ENCODE results near the gene ATP10B.
A peak's percentile ranks its signal among the peaks of the same experiment; 100 is the strongest.

Gene ATP10B

DNA sequence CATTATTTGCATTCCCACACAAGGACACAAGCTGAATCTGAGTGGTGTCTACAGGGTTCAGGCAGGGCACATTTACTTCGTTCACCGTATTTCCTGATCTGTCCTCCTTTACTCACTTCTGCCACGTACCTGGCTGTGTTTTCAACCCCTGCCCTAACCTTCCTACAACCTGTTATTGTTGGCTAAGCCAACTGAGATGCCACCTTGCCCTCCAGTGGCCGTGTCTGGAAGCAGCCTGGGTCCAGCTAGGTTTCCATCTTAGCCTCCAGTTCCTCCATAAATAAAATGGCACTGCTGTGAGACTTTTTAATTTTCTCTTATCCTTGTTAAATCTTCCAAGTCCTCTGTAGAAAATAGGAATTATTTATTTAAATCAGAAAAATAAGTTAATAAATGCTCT, 64.8 kb downstream of the ATP10B start:
- Histone ChIP-seq H2AK5ac (ENCODE audit: low read depth, low read length) (no peak overlapping the region), H3K23ac (ENCODE audit: low read depth, low read length, poor library complexity) (no peak overlapping the region), H2BK12ac (ENCODE audit: low read length) (no peak overlapping the region), H3K18ac (ENCODE audit: low read length) (peak overlapping the region; percentile 21), H3K4ac (ENCODE audit: low read length) (no peak overlapping the region), H2AFZ (ENCODE audit: low read length) (no peak overlapping the region), H2BK5ac (ENCODE audit: low read length) (no peak overlapping the region), H4K91ac (ENCODE audit: low read depth, low read length, poor library complexity) (no peak overlapping the region), H3K27me3 (ENCODE audit: control insufficient read depth in 3 of 3, insufficient read depth in 3 of 3, low read depth in 1 of 3, low read length in 3 of 3) (no peaks in the 10 kb centered on the region), H3K14ac (ENCODE audit: low read length) (no peak overlapping the region), H3K4me3 (ENCODE audit: low read length in 2 of 2) (no peak overlapping the region), H2BK120ac (ENCODE audit: low read depth, low read length) (no peak overlapping the region), H3K9ac (ENCODE audit: low read depth, low read length, poor library complexity) (peak overlapping the region; percentile 67), H3K36me3 (replicated peaks in 1 of 2; ENCODE audit: control insufficient read depth in 2 of 2, insufficient read depth in 2 of 2, low read length in 2 of 2) (no peaks in the 10 kb centered on the region), H3K9me3 (replicated peaks in 1 of 2; ENCODE audit: control insufficient read depth in 2 of 2, insufficient read depth in 1 of 2, low read depth in 1 of 2, low read length in 2 of 2) (no peaks in the 10 kb centered on the region), H2BK15ac (ENCODE audit: low read length) (no peak overlapping the region), H3K4me1 (ENCODE audit: control insufficient read depth in 2 of 2, insufficient read depth in 1 of 2, low read depth in 1 of 2, low read length in 2 of 2) (peaks cover 0 to 1% of the 10 kb centered on the region in 2 donors), H3K27ac (replicated peaks; ENCODE audit: low read length) (no peak overlapping the region), H3K4me2 (ENCODE audit: insufficient read depth, low read length, poor library complexity, severe bottlenecking) (no peak overlapping the region), H3K79me1 (ENCODE audit: low read depth, low read length) (no peaks in the 10 kb centered on the region), H4K8ac (ENCODE audit: low read depth, low read length) (no peak overlapping the region)
- no CpG with 5 or more reads among the region's 4 CpGs for WGBS, 2 donors (ENCODE audit: extremely low coverage in 2 of 2, insufficient read length in 2 of 2, insufficient replicate concordance in 1 of 2)
- no peak for DNase-seq (ENCODE audit: low spot score)

- no peaks in the 10 kb centered on the region for H3K36me3 ChIP-seq (replicated peaks in 1 of 2; ENCODE audit: control insufficient read depth in 2 of 2, insufficient read depth in 2 of 2, low read length in 2 of 2)
- H3K18ac ChIP-seq (ENCODE audit: low read length), result peak overlapping the region; percentile 49
- H3K4me2 ChIP-seq (ENCODE audit: insufficient read depth, low read length, poor library complexity, severe bottlenecking), result peak overlapping the region; percentile 34
- peak; percentile 27 for DNase-seq (ENCODE audit: low spot score)
- H3K4me3 ChIP-seq (ENCODE audit: low read length in 2 of 2), result no peak overlapping the region
- H3K9ac ChIP-seq (ENCODE audit: low read depth, low read length, poor library complexity), result no peak overlapping the region
- H4K8ac ChIP-seq (ENCODE audit: low read depth, low read length), result no peak overlapping the region
- no peak overlapping the region for H2AK5ac ChIP-seq (ENCODE audit: low read depth, low read length)
- no peak overlapping the region for H3K14ac ChIP-seq (ENCODE audit: low read length)
- no peak overlapping the region for H3K23ac ChIP-seq (ENCODE audit: low read depth, low read length, poor library complexity)
- H3K79me1 ChIP-seq (ENCODE audit: low read depth, low read length), result no peaks in the 10 kb centered on the region
- no peak overlapping the region for H2BK5ac ChIP-seq (ENCODE audit: low read length)
- no peaks in the 10 kb centered on the region for H3K27me3 ChIP-seq (ENCODE audit: control insufficient read depth in 3 of 3, insufficient read depth in 3 of 3, low read depth in 1 of 3, low read length in 3 of 3)
- H3K9me3 ChIP-seq (replicated peaks in 1 of 2; ENCODE audit: control insufficient read depth in 2 of 2, insufficient read depth in 1 of 2, low read depth in 1 of 2, low read length in 2 of 2), result no peaks in the 10 kb centered on the region
- H2BK12ac ChIP-seq (ENCODE audit: low read length), result no peak overlapping the region
- no peak overlapping the region for H2BK120ac ChIP-seq (ENCODE audit: low read depth, low read length)
- no CpG with 5 or more reads among the region's 11 CpGs for WGBS, 2 donors (ENCODE audit: extremely low coverage in 2 of 2, insufficient read length in 2 of 2, insufficient replicate concordance in 1 of 2)
- no peak overlapping the region for H3K27ac ChIP-seq (replicated peaks; ENCODE audit: low read length)
- H3K4me1 ChIP-seq (ENCODE audit: control insufficient read depth in 2 of 2, insufficient read depth in 1 of 2, low read depth in 1 of 2, low read length in 2 of 2), result peaks cover 0 to 16% of the 10 kb centered on the region in 2 donors
- H2AFZ ChIP-seq (ENCODE audit: low read length), result peak overlapping the region; percentile 5
- H2BK15ac ChIP-seq (ENCODE audit: low read length), result no peak overlapping the region
- no peak overlapping the region for H4K91ac ChIP-seq (ENCODE audit: low read depth, low read length, poor library complexity)
- H3K4ac ChIP-seq (ENCODE audit: low read length), result no peak overlapping the region
These were observed 77.2 kb downstream of the ATP10B start for GRCh38 chr5:160774666-160775315.

GRCh38 chr5:160773646-160774410, 78.2 kb downstream of the ATP10B start:
- DNase-seq (ENCODE audit: low spot score), result no peak
- H3K79me1 ChIP-seq (ENCODE audit: low read depth, low read length), result no peaks in the 10 kb centered on the region
- no peaks in the 10 kb centered on the region for H3K36me3 ChIP-seq (replicated peaks in 1 of 2; ENCODE audit: control insufficient read depth in 2 of 2, insufficient read depth in 2 of 2, low read length in 2 of 2)
- H3K27me3 ChIP-seq (ENCODE audit: control insufficient read depth in 3 of 3, insufficient read depth in 3 of 3, low read depth in 1 of 3, low read length in 3 of 3), result no peaks in the 10 kb centered on the region
- no peak overlapping the region for H2AK5ac ChIP-seq (ENCODE audit: low read depth, low read length)
- WGBS, 2 donors (ENCODE audit: extremely low coverage in 2 of 2, insufficient read length in 2 of 2, insufficient replicate concordance in 1 of 2), result no CpG with 5 or more reads among the region's 10 CpGs
- H2BK120ac ChIP-seq (ENCODE audit: low read depth, low read length), result no peak overlapping the region
- no peak overlapping the region for H2BK5ac ChIP-seq (ENCODE audit: low read length)
- no peak overlapping the region for H3K4me2 ChIP-seq (ENCODE audit: insufficient read depth, low read length, poor library complexity, severe bottlenecking)
- no peak overlapping the region for H3K14ac ChIP-seq (ENCODE audit: low read length)
- no peak overlapping the region for H3K18ac ChIP-seq (ENCODE audit: low read length)
- H2AFZ ChIP-seq (ENCODE audit: low read length), result no peak overlapping the region
- no peak overlapping the region for H3K4ac ChIP-seq (ENCODE audit: low read length)
- H3K4me1 ChIP-seq (ENCODE audit: control insufficient read depth in 2 of 2, insufficient read depth in 1 of 2, low read depth in 1 of 2, low read length in 2 of 2), result peaks cover 0 to 16% of the 10 kb centered on the region in 2 donors
- H3K23ac ChIP-seq (ENCODE audit: low read depth, low read length, poor library complexity), result no peak overlapping the region
- no peak overlapping the region for H2BK12ac ChIP-seq (ENCODE audit: low read length)
- no peak overlapping the region for H4K91ac ChIP-seq (ENCODE audit: low read depth, low read length, poor library complexity)
- H4K8ac ChIP-seq (ENCODE audit: low read depth, low read length), result no peak overlapping the region
- no peak overlapping the region for H3K9ac ChIP-seq (ENCODE audit: low read depth, low read length, poor library complexity)
- H3K9me3 ChIP-seq (replicated peaks in 1 of 2; ENCODE audit: control insufficient read depth in 2 of 2, insufficient read depth in 1 of 2, low read depth in 1 of 2, low read length in 2 of 2), result no peaks in the 10 kb centered on the region
- no peak overlapping the region for H3K4me3 ChIP-seq (ENCODE audit: low read length in 2 of 2)
- H2BK15ac ChIP-seq (ENCODE audit: low read length), result no peak overlapping the region
- no peak overlapping the region for H3K27ac ChIP-seq (replicated peaks; ENCODE audit: low read length)

- Histone ChIP-seq H2AFZ (ENCODE audit: low read length) (no peak overlapping the region), H3K36me3 (replicated peaks in 1 of 2; ENCODE audit: control insufficient read depth in 2 of 2, insufficient read depth in 2 of 2, low read length in 2 of 2) (no peaks in the 10 kb centered on the region), H2BK12ac (ENCODE audit: low read length) (no peak overlapping the region), H3K79me1 (ENCODE audit: low read depth, low read length) (no peaks in the 10 kb centered on the region), H3K23ac (ENCODE audit: low read depth, low read length, poor library complexity) (no peak overlapping the region), H4K91ac (ENCODE audit: low read depth, low read length, poor library complexity) (no peak overlapping the region), H3K27ac (replicated peaks; ENCODE audit: low read length) (no peak overlapping the region), H3K9ac (ENCODE audit: low read depth, low read length, poor library complexity) (no peak overlapping the region), H3K4me2 (ENCODE audit: insufficient read depth, low read length, poor library complexity, severe bottlenecking) (no peak overlapping the region), H3K9me3 (replicated peaks in 1 of 2; ENCODE audit: control insufficient read depth in 2 of 2, insufficient read depth in 1 of 2, low read depth in 1 of 2, low read length in 2 of 2) (no peaks in the 10 kb centered on the region), H3K4me1 (ENCODE audit: control insufficient read depth in 2 of 2, insufficient read depth in 1 of 2, low read depth in 1 of 2, low read length in 2 of 2) (peaks cover 0 to 16% of the 10 kb centered on the region in 2 donors), H2BK5ac (ENCODE audit: low read length) (no peak overlapping the region), H3K14ac (ENCODE audit: low read length) (no peak overlapping the region), H2AK5ac (ENCODE audit: low read depth, low read length) (no peak overlapping the region), H2BK120ac (ENCODE audit: low read depth, low read length) (no peak overlapping the region), H3K4me3 (ENCODE audit: low read length in 2 of 2) (no peak overlapping the region), H3K4ac (ENCODE audit: low read length) (no peak overlapping the region), H3K18ac (ENCODE audit: low read length) (no peak overlapping the region), H2BK15ac (ENCODE audit: low read length) (no peak overlapping the region), H3K27me3 (ENCODE audit: control insufficient read depth in 3 of 3, insufficient read depth in 3 of 3, low read depth in 1 of 3, low read length in 3 of 3) (no peaks in the 10 kb centered on the region), H4K8ac (ENCODE audit: low read depth, low read length) (no peak overlapping the region)
- no peak for DNase-seq (ENCODE audit: low spot score)
- no CpG with 5 or more reads among the region's 7 CpGs for WGBS, 2 donors (ENCODE audit: extremely low coverage in 2 of 2, insufficient read length in 2 of 2, insufficient replicate concordance in 1 of 2)
These were observed 79.2 kb downstream of the ATP10B start for GRCh38 chr5:160772854-160773253.
